GM18909 (cell line): Measurements from ENCODE around the gene FTL.
A peak's percentile ranks its signal among the peaks of the same experiment; 100 is the strongest.
"Not testable (repeated sequence)": the region's sequence is repeated elsewhere in the genome, so short reads cannot be mapped to it uniquely, and the experiment has no call there.

Source experiments
- ATAC-seq: cut with Tn5 transposase; IDR thresholded peaks from one replicate; pipeline ENCODE4 v1.9.1; 2021; ENCODE audit warnings: mild to moderate bottlenecking; ENCODE audit not compliant: unreplicated experiment, poor library complexity

The FTL gene

DNA sequence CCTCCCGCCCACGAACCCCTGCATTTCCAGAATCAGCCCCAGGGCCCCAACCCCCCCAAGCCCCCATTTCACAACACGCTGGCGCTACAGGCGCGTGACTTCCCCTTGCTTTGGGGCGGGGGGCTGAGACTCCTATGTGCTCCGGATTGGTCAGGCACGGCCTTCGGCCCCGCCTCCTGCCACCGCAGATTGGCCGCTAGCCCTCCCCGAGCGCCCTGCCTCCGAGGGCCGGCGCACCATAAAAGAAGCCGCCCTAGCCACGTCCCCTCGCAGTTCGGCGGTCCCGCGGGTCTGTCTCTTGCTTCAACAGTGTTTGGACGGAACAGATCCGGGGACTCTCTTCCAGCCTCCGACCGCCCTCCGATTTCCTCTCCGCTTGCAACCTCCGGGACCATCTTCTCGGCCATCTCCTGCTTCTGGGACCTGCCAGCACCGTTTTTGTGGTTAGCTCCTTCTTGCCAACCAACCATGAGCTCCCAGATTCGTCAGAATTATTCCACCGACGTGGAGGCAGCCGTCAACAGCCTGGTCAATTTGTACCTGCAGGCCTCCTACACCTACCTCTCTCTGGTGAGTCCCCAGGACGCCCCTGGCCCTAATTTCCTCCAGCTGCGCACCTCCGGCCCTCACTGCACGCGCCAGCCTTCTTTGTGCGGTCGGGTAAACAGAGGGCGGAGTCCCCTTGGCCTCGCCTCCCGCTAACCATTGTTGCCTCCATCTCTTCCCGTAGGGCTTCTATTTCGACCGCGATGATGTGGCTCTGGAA, at the start of gene FTL:
FTL (plus strand) TSS at position 270 of the 766 bp plus-strand sequence; CDS start at position 469, 199 bp downstream.
- ATAC-seq, result peak; percentile 58

DNA sequence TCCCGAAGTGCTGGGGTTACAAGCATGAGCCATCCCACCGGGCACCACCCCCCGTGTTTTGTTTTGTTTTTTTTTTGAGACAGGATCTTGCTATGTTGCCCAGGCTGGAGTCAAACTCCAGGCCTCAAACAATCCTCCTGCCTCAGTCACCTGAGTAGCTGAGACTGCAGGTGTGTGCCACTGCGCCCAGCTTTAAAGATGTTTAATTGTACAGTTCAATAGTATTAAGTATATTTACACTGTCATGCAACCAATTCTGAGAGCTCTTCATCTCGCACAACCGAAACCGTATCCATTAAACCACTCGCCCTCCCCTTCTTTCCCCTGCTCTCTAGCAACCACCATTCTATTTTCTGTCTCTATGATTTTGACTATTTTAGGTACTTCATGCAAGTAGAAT, 49.4 kb upstream of the FTL start:
- no peak for ATAC-seq

GRCh38 chr19:48918071-48918470, 47.0 kb upstream of the FTL start:
- ATAC-seq, result no peak

DNA sequence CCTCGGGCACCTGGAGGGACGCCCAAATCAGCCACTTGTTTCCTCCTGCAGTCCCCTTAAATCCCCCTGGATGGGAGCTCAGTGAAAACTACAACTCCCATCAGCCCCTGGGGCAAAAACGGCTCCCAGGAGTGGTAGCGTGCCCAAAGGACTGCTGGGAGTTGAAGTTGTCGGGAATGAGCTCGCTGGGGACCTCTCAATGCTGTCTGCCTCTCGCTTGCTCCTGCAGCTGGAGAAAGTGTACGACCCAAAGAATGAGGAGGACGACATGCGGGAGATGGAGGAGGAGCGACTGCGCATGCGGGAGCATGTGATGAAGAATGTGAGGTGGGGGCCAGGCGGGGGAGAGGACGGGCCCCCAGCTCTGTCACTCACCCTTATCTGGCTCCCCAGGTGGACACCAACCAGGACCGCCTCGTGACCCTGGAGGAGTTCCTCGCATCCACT, 46.3 kb upstream of the FTL start:
- ATAC-seq, result no peak

- ATAC-seq, result not testable (repeated sequence)
Observed at GRCh38 chr19:48919271-48919670, 45.8 kb upstream of the FTL start.

GRCh38 chr19:48920949-48921348, 44.2 kb upstream of the FTL start:
- no peak for ATAC-seq

GRCh38 chr19:48921721-48922500, 43.2 kb upstream of the FTL start:
- ATAC-seq, result no peak

GRCh38 chr19:48922548-48923490, 42.3 kb upstream of the FTL start:
- no peak for ATAC-seq

DNA sequence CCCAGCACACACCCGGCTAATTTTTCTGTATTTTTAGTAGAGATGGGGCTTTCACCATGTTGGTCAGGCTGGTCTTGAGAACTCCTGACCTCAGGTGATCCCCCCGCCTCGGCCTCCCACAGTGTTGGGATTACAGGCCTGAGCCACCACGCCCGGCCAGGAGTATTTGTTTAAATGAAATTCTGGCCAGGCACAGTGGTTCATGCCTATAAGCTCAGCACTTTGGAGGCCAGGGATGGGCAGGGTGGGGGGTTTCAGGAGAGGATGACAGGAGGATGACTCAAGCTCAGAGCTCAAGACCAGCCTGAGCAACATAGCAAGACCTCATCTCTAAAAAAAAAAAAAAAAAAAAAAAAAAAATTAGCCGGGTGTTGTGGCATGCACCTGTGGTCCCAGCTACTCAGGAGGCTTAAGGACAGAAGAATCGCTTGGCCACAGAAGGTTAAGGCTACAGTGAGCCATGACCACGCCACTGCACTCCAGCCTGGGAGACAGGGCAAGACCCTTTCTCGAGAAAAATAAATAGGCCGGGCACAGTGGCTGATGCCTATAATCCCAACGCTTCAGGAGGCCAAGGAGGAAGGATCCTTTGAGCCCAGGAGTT, 39.8 kb upstream of the FTL start:
- no peak for ATAC-seq

DNA sequence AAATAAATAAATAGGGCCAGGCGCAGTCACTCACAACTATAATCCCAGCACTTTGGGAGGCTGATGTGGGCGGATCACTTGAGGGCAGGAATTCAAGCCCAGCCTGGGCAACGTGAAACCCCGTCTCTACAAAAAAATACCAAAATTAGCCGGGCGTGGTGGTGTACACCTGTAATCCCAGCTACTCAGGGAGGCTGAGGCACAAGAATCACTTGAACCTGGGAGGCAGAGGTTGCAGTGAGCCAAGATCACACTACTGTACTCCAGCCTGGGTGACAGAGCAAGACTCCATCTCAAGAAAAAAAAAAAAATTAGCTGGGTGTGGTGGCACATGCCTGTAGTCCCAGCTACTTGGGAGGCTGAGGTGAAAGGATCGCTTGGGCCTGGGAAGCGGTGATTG, 39.2 kb upstream of the FTL start:
- not testable (repeated sequence) for ATAC-seq

DNA sequence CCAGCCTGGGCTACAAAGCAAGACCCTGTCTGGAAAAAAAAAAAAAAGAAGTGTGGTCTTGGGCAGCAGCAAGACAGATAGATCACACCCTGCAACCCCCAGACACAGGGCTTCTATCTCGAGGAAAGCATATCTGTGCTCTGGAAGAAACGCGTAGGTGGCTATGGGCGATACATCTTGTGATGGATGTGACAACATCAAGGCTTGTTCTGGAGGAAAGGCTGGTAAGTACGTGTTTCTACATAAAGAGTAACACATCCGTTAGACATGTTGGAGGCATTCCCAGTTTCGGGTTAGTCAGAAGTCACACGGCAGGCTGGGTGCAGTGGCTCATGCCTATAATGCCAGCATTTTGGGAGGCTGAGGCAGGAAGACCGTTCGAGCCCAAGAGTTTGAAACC, 38.2 kb upstream of the FTL start:
- ATAC-seq, result no peak

- not testable (repeated sequence) for ATAC-seq
Observed at GRCh38 chr19:48927692-48928091, 37.4 kb upstream of the FTL start.

DNA sequence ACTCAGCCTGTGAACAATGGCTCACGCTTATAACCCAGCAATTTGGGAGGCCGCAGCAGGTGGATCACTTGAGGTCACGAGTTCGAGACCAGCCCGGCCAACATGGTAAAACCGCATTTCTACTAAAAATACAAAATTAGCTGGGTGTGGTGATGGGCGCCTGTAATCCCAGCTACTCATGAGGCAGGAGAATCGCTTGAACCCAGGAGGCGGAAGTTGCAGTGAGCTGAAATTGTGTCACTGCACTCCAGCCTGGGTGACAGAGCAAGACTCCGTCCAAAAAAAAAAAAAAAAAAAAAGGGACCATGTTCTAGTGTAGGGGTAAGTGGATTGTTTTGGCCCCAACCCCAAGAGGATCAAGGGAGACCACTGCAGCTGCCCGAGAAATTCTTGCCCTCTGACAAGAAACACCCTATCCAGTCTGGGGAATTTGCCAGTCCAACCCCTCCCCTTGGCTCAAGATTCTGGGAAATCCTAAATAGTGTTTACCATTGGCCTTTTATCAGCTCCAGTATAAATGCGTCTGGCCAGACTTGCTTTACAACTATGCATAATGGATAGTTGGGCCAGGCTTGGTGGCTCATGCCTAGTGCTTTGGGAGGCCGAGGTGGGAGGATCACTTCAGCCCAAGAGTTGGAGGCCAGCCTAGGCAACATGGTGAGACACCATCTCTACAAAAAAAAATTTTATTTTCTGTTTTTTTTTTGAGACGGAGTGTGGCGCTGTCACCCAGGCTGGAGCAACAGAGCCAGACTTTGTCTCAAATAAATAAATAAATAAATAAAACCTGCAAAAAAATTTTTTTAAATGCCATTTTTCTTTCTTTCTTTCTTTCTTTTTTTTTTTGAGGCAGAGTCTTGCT, 36.7 kb upstream of the FTL start:
- ATAC-seq, result no peak

DNA sequence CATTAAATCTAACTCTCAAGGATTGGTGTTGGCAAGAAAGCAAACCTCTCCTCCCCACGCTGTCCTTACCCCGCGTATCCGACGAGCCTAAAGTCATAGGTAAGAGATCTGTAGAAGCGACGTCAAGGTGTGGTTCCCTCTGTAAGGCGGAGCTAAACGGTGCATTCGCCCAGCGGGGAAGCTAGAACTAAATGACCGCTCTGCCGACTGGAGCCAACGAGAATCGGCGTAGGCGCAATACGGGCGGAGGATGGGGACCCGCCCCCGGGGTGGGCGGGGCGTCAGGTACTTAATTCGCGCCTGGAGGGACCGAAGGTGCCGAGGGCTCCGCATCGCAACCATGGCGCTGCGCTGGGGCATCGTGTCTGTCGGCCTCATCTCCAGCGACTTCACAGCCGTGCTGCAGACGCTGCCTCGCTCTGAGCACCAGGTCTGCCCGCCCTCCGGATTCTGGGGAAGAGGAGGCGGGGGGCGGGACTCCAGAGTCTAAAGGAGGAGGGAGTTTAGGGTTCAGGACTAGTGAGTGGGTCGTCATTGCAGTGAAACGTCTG, 31.7 kb upstream of the FTL start, which contains the start of gene DHDH:
DHDH (plus strand) TSS at position 318 of the 551 bp plus-strand sequence; CDS start at position 341, 23 bp downstream.
- no peak for ATAC-seq

DNA sequence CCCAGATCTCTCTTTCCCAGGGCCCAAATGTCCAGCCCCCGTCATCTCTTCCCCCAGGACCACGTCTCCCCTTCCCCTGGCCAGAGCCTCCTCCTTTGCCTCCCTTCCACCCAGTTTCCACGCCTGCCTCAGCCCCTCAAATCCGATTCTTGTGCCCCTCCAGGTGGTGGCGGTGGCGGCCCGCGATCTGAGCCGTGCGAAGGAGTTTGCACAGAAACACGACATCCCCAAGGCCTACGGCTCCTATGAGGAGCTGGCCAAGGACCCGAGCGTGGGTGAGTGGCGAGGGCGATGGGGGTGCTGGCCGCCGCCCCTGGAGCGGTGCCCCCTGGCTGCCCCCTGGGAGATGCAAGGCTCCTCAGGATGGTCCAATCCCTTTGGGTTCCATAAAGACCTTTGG, 30.3 kb upstream of the FTL start:
- no peak for ATAC-seq

- ATAC-seq, result no peak
Observed at GRCh38 chr19:48935864-48936263, 29.2 kb upstream of the FTL start.

GRCh38 chr19:48938256-48938655, 26.9 kb upstream of the FTL start:
- no peak for ATAC-seq

GRCh38 chr19:48940902-48941301, 24.2 kb upstream of the FTL start:
- no peak for ATAC-seq

- no peak for ATAC-seq
Observed at GRCh38 chr19:48943081-48943480, 22.0 kb upstream of the FTL start.
